ENCODE data around the gene PPIL4. TPM values are rescaled to one million over a fixed set of nuclear protein-coding genes. Genes with fewer than 3 reads are reported as not detected.
A peak's percentile ranks its signal among the peaks of the same experiment; 100 is the strongest.

Gene PPIL4
- total and polyA plus RNA-seq, 12 donors = 9.4 to 22.0 (median 17.6) TPM

DNA sequence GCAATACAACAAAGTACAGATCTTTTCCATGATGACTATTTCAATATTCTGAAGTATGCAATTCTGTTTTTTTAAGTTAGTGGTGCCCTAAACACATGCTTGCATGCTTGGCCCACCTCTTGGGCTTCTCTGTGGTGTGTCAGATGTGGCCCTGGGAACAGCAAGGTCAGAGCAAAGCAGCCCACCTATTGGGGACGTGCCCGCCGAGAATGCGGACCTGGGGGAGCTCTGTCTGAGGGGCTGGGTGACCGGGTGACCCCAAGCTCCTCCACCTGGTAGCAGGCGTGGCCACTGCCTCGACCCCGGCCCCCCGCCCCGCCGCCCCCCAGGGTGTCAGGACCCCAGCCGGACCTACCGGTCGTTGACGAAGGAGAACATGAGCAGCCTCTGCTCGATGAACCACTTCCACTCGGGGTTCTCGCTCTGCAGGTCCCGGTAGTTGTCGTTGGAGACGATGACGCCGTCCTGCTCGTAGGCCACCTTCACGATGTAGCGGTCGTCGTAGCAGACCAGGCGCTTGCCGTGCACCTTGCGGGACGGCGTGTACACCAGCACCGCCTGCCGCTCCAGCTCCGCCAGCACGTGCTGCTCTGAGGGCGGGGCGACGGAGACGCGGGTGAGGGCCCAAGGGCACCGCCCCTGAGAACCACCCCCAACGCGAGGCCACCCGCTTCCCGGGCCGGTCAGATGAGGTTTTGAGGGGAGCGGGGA lies 89.4 kb downstream of the PPIL4 start:
- DNase-seq (no peak), ATAC-seq (no peak)
- Histone ChIP-seq H3K27me3 (peaks cover 0 to 24% (median 18%) of the 10 kb centered on the region in 7 donors), H3K9me3 (no peaks in the 10 kb centered on the region), H3K4me1 (peaks cover 23 to 59% (median 49%) of the 10 kb centered on the region in 9 donors), H3K4me3 (no peak overlapping the region), H3K36me3 (peaks cover 0 to 29% (median 0%) of the 10 kb centered on the region in 9 donors), H3K27ac (no peak overlapping the region)
- TF ChIP-seq, protein P1, sequence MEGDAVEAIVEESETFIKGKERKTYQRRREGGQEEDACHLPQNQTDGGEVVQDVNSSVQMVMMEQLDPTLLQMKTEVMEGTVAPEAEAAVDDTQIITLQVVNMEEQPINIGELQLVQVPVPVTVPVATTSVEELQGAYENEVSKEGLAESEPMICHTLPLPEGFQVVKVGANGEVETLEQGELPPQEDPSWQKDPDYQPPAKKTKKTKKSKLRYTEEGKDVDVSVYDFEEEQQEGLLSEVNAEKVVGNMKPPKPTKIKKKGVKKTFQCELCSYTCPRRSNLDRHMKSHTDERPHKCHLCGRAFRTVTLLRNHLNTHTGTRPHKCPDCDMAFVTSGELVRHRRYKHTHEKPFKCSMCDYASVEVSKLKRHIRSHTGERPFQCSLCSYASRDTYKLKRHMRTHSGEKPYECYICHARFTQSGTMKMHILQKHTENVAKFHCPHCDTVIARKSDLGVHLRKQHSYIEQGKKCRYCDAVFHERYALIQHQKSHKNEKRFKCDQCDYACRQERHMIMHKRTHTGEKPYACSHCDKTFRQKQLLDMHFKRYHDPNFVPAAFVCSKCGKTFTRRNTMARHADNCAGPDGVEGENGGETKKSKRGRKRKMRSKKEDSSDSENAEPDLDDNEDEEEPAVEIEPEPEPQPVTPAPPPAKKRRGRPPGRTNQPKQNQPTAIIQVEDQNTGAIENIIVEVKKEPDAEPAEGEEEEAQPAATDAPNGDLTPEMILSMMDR (IDR thresholded peaks at IDR 0.05) = no peak
- 87 to 92% methylated on average over 49 of the region's 49 CpGs for WGBS, 2 donors
- intact Hi-C loops (cut with DNase I) = no loop called here

- no peaks in the 10 kb centered on the region for H3K9me3 ChIP-seq
- 44 to 56% methylated on average over 11 of the region's 11 CpGs for WGBS, 2 donors
- ATAC-seq = peak in 7 of 8 donors; percentile 7 to 33 (median 23)
- H3K36me3 ChIP-seq = peaks cover 0 to 27% (median 0%) of the 10 kb centered on the region in 9 donors
- H3K4me3 ChIP-seq = peak overlapping the region in 1 of 10 donors; percentile 1
- DNase-seq = no peak
- H3K27me3 ChIP-seq = peaks cover 0 to 31% (median 24%) of the 10 kb centered on the region in 7 donors
- H3K4me1 ChIP-seq = peaks cover 28 to 71% (median 60%) of the 10 kb centered on the region in 9 donors
- intact Hi-C loops (cut with DNase I) = loop anchor here in 2 of 10 donors (2.0 kb wide), 1 partner anchor 62 kb away; no protein-coding TSS in a partner anchor
- TF ChIP-seq, protein P1 (IDR thresholded peaks at IDR 0.05) = no peak
- H3K27ac ChIP-seq = peak overlapping the region; percentile 62 to 85 (median 78)
Observed at GRCh38 chr6:149455031-149455732, 90.7 kb downstream of the PPIL4 start.

Other genes with a start within 250 kb of the PPIL4 start
- 10 to 100 TPM; 49.1 to 72.5 (median 55.6) TPM for gene TAB2, start 228.3 kb downstream of the PPIL4 start, total RNA-seq
- gene TAB2, start 228.3 kb downstream of the PPIL4 start, polyA plus RNA-seq = 10 to 100 TPM; 13.6 to 22.5 TPM
- gene SUMO4, start 145.8 kb downstream of the PPIL4 start, total RNA-seq = under 1 TPM in 9 of 10 donors, not detected in 1; 0.24 to 0.68 (median 0.37) TPM
- under 1 TPM; 0.06 to 0.37 TPM for gene SUMO4, start 145.8 kb downstream of the PPIL4 start, polyA plus RNA-seq
- 1 to 10 TPM in 1 of 10 donors, under 1 TPM in 9; 0.14 to 1.2 (median 0.31) TPM for gene ZC3H12D, start 61.0 kb downstream of the PPIL4 start, total RNA-seq
- under 1 TPM; 0.19 to 0.95 TPM for gene ZC3H12D, start 61.0 kb downstream of the PPIL4 start, polyA plus RNA-seq
- gene GINM1, start 20.3 kb upstream of the PPIL4 start, total RNA-seq = 10 to 100 TPM; 48.6 to 59.3 (median 55.7) TPM
- 10 to 100 TPM; 26.8 to 46.1 TPM for gene GINM1, start 20.3 kb upstream of the PPIL4 start, polyA plus RNA-seq
- gene KATNA1, start 102.7 kb upstream of the PPIL4 start, total RNA-seq = 10 to 100 TPM in 8 of 10 donors, 1 to 10 TPM in 2; 9.4 to 14.2 (median 12.0) TPM
- 10 to 100 TPM in 1 of 2 donors, 1 to 10 TPM in 1; 6.8 to 13.3 TPM for gene KATNA1, start 102.7 kb upstream of the PPIL4 start, polyA plus RNA-seq
- 10 to 100 TPM; 10.5 to 16.9 (median 13.8) TPM for gene LATS1, start 172.1 kb upstream of the PPIL4 start, total RNA-seq
- 10 to 100 TPM in 1 of 2 donors, 1 to 10 TPM in 1; 2.9 to 10.0 TPM for gene LATS1, start 172.1 kb upstream of the PPIL4 start, polyA plus RNA-seq
- gene NUP43, start 200.5 kb upstream of the PPIL4 start, total RNA-seq = 10 to 100 TPM; 23.2 to 34.3 (median 30.6) TPM
- 10 to 100 TPM; 10.0 to 11.7 TPM for gene NUP43, start 200.5 kb upstream of the PPIL4 start, polyA plus RNA-seq
- 100 to 1,000 TPM; 133 to 178 (median 151) TPM for gene PCMT1, start 203.7 kb upstream of the PPIL4 start, total RNA-seq
- 100 to 1,000 TPM in 1 of 2 donors, 10 to 100 TPM in 1; 33.3 to 166 TPM for gene PCMT1, start 203.7 kb upstream of the PPIL4 start, polyA plus RNA-seq

All from heart right ventricle (tissue), 16 donors.